IMR-90 (cell line): ENCODE data around the gene OSBP2. TPM values are rescaled to one million over a fixed set of nuclear protein-coding genes. Genes with fewer than 3 reads are reported as not detected.

Experiments
- ATAC-seq: fragments of 200-7000 bp; cut with Tn5 transposase; 2 replicates; pipeline ENCODE4 v1.9.1; 2020; ENCODE audit warnings: low read depth, mild to moderate bottlenecking, moderate library complexity
- BruUV-seq: library from RNA; stranded (reverse); fragments of 400-500 nt; replicated peaks from 2 replicates; lab custom pipeline; 2021; lab: Mats Ljungman, UMichigan
- CTCF ChIA-PET: fragments of 300-600 bp; formaldehyde crosslinking; extraction: SDS; loops from one replicate; lab custom pipeline; 2021; ENCODE audit warnings: antibody characterized with exemption; lab: Yijun Ruan, JAX
- POLR2A ChIA-PET: fragments of 300-600 bp; sonication (Branson Sonifier 250); formaldehyde crosslinking; loops from one replicate; lab custom pipeline; 2022; ENCODE audit warnings: antibody characterized with exemption; ENCODE audit not compliant: unreplicated experiment; lab: Charles Lee
- DNase-seq: peaks from one replicate; pipeline ENCODE4 v3.0.0; 2013
- H2AFZ ChIP-seq: replicated peaks from 2 replicates; pipeline ENCODE3; 2013; ENCODE audit warnings: low read length, mild to moderate bottlenecking; ENCODE audit not compliant: poor library complexity
- H2AK5ac ChIP-seq: 2 replicates; pipeline ENCODE4 v1.6.1; 2013; ENCODE audit warnings: low read depth, low read length, inconsistent platforms
- H2AK9ac ChIP-seq: replicated peaks from 2 replicates; pipeline ENCODE3; 2013; ENCODE audit warnings: mild to moderate bottlenecking, low read depth, low read length, moderate library complexity; ENCODE audit not compliant: poor library complexity
- H2BK120ac ChIP-seq: 2 replicates; pipeline ENCODE4 v1.6.1; 2013; ENCODE audit warnings: low read depth, low read length, inconsistent platforms
- H2BK15ac ChIP-seq: 3 replicates; pipeline ENCODE4 v1.6.1; 2013; ENCODE audit warnings: low read depth, low read length, inconsistent platforms
- H2BK20ac ChIP-seq: 2 replicates; pipeline ENCODE4 v1.6.1; 2013; ENCODE audit warnings: low read depth, mild to moderate bottlenecking, inconsistent platforms, low read length, moderate library complexity
- H2BK5ac ChIP-seq: 2 replicates; pipeline ENCODE4 v1.6.1; 2013; ENCODE audit warnings: mild to moderate bottlenecking, low read depth, low read length, inconsistent platforms; ENCODE audit not compliant: poor library complexity, severe bottlenecking
- H3K14ac ChIP-seq: replicated peaks from 2 replicates; pipeline ENCODE4 v1.6.1; 2013; ENCODE audit warnings: low read depth, low read length, inconsistent platforms
- H3K18ac ChIP-seq: 2 replicates; pipeline ENCODE4 v1.6.1; 2013; ENCODE audit warnings: low read depth, low read length, control low read depth
- H3K23ac ChIP-seq: 2 replicates; pipeline ENCODE4 v1.6.1; 2013; ENCODE audit warnings: low read depth, low read length, inconsistent platforms
- H3K27ac ChIP-seq: 2 replicates; pipeline ENCODE4 v1.5.1; 2013; ENCODE audit warnings: mild to moderate bottlenecking, control low read depth, low read length; ENCODE audit not compliant: insufficient read depth
- H3K27me3 ChIP-seq: 2 replicates; pipeline ENCODE4 v1.6.1; 2013; ENCODE audit warnings: low read length; ENCODE audit not compliant: control insufficient read depth, insufficient read depth
- H3K36me3 ChIP-seq: 2 replicates; pipeline ENCODE4 v1.6.1; 2013; ENCODE audit warnings: low read length, mixed read lengths; ENCODE audit not compliant: control insufficient read depth, insufficient read depth
- H3K4ac ChIP-seq: 2 replicates; pipeline ENCODE4 v1.6.1; 2013; ENCODE audit warnings: low read depth, low read length, inconsistent platforms
- H3K4me1 ChIP-seq: 2 replicates; pipeline ENCODE4 v1.6.1; 2013; ENCODE audit warnings: low read length, mixed read lengths; ENCODE audit not compliant: control insufficient read depth, insufficient read depth
- H3K4me2 ChIP-seq: 2 replicates; pipeline ENCODE4 v1.6.1; 2013; ENCODE audit warnings: low read depth, mild to moderate bottlenecking, control low read depth, low read length, moderate library complexity
- H3K4me3 ChIP-seq: 2 replicates; pipeline ENCODE4 v1.5.1; 2013; ENCODE audit warnings: low read depth, mild to moderate bottlenecking, control low read depth, low read length, moderate library complexity; ENCODE audit not compliant: insufficient read depth
- H3K56ac ChIP-seq: 2 replicates; pipeline ENCODE4 v1.6.1; 2013; ENCODE audit warnings: low read length, inconsistent platforms; ENCODE audit not compliant: insufficient read depth; ENCODE audit errors: extremely low read depth
- H3K79me1 ChIP-seq, 2 experiments: 2 replicates each; pipeline ENCODE4 v1.6.1; 2013; ENCODE audit warnings: low read length in 2 of 2, inconsistent platforms in 1 of 2, low read depth in 1 of 2
- H3K9ac ChIP-seq: 2 replicates; pipeline ENCODE4 v1.6.1; 2013; ENCODE audit warnings: low read depth, low read length, control low read depth
- H3K9me1 ChIP-seq: 2 replicates; pipeline ENCODE4 v1.6.1; 2013; ENCODE audit warnings: low read length, inconsistent platforms; ENCODE audit not compliant: insufficient read depth
- H3K9me3 ChIP-seq: 2 replicates; pipeline ENCODE4 v1.6.1; 2013; ENCODE audit warnings: low read length; ENCODE audit not compliant: control insufficient read depth, insufficient read depth
- H4K20me1 ChIP-seq: 2 replicates; pipeline ENCODE4 v1.6.1; 2013; ENCODE audit warnings: low read length, inconsistent platforms; ENCODE audit not compliant: insufficient read depth
- H4K5ac ChIP-seq: 2 replicates; pipeline ENCODE4 v1.6.1; 2013; ENCODE audit warnings: mild to moderate bottlenecking, low read depth, low read length, control low read depth
- H4K8ac ChIP-seq, 2 experiments: 2 replicates each; pipeline ENCODE4 v1.6.1; 2013; ENCODE audit warnings: low read depth in 2 of 2, low read length in 2 of 2, control low read depth in 1 of 2, inconsistent platforms in 1 of 2
- H4K91ac ChIP-seq: 2 replicates; pipeline ENCODE4 v1.6.1; 2013; ENCODE audit warnings: low read depth, low read length, inconsistent platforms; ENCODE audit not compliant: insufficient read depth
- NFE2L2 ChIP-seq: fragments of 150-350 bp; IDR thresholded peaks from 2 replicates; pipeline ENCODE4 v1.6.1; 2016; ENCODE audit warnings: low read depth, mild to moderate bottlenecking, low read length
- POLR2A ChIP-seq: IDR thresholded peaks from 2 replicates; pipeline ENCODE4 v1.6.1; 2012; ENCODE audit warnings: mild to moderate bottlenecking, low read depth, low read length
- WGBS, 2 experiments: methylation state at CpG; one replicate each; pipeline versions ENCODE4 v1.1.5 to v1.1.7; 2013; ENCODE audit warnings: missing lambda C conversion rate in 2 of 2; ENCODE audit not compliant: insufficient read length in 1 of 2; ENCODE audit errors: extremely low coverage in 2 of 2; 5-methylcytosine and 5-hydroxymethylcytosine counted together
- dilution Hi-C: fragments of 300-500 bp; cut with HindIII; formaldehyde crosslinking; loops from one replicate; pipeline ENCODE4 v1.14.3; 2018; ENCODE audit warnings: low sequenced_read_pairs; ENCODE audit not compliant: unreplicated experiment
- in situ Hi-C: fragments of 300-500 bp; cut with MboI; formaldehyde crosslinking; loops from 3 replicates; pipeline ENCODE4 v1.14.3; 2019; ENCODE audit warnings: low sequenced_read_pairs, inconsistent platforms, mixed read lengths
- intact Hi-C: fragments of 100-400 bp; cut with micrococcal nuclease; formaldehyde crosslinking; loops from 2 replicates; pipeline ENCODE4 v1.10.0; 2022
- polyA plus RNA-seq, 3 experiments: library from polyadenylated mRNA; depleted of rRNA; stranded (reverse); fragments of >200 nt; gene quantifications; 2 replicates each; pipeline ENCODE4 v1.2.3, GENCODE V29; 2012; ENCODE audit warnings: low replicate concordance in 1 of 3
- total RNA-seq: library from RNA; depleted of rRNA; stranded (reverse); fragments of >200 nt; gene quantifications from 2 replicates; pipeline ENCODE4 v1.2.3, GENCODE V29; 2012
- TF ChIP-seq, protein P1 (sequence below): conservative IDR thresholded peaks from 2 replicates; pipeline ENCODE4 v1.5.1; 2012; ENCODE audit warnings: mild to moderate bottlenecking, low read depth, low read length, improper control_type of control experiment
- TF ChIP-seq, protein P2 (sequence below): fragments of 150-350 bp; IDR thresholded peaks from 2 replicates; pipeline ENCODE4 v1.6.1; 2016; ENCODE audit warnings: low read depth, mild to moderate bottlenecking, low read length, moderate library complexity, borderline replicate concordance
- TF ChIP-seq, protein P3 (sequence below): fragments of 150-350 bp; IDR thresholded peaks from 2 replicates; pipeline ENCODE4 v1.6.1; 2017; ENCODE audit warnings: mild to moderate bottlenecking, antibody characterized with exemption, low read length, low read depth

OSBP2 gene
- total and polyA plus RNA-seq, 2 of the 4 experiments (the other 2 are of a cell fraction), result 1.8 to 2.2 TPM

DNA sequence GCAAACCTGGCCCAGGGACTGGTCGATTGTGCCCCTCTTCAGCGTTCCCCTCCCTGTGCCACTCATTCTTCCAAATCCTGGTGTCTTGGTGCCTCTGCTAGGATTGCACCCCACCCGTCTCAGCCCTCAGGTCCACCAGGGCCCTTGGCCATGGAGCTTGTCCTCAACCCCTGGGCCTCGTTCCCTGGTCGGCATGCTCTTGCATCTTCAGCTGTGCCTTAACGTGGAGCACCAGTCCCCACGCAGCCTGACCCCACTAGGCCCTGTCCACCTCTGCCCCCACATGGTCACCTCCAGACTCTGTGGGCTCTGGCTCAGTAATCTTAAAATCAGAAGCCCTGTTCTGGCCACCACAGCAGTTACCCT, 61.1 kb downstream of the OSBP2 start:
- no peak for DNase-seq
- dilution Hi-C loops, result no loop called here
- Histone ChIP-seq H3K9me3 (no peaks in the 10 kb centered on the region), H3K23ac (no peak overlapping the region), H4K8ac (no peak overlapping the region), H3K79me1 (no peaks in the 10 kb centered on the region), H3K4me2 (no peak overlapping the region), H4K91ac (no peak overlapping the region), H4K5ac (no peak overlapping the region), H3K4me1 (peaks cover 2% of the 10 kb centered on the region; the same call in 1 of the 2 replicates), H2AK9ac (peak overlapping the region; percentile 2), H3K27ac (no peak overlapping the region), H3K14ac (no peak overlapping the region), H3K27me3 (no peaks in the 10 kb centered on the region), H3K4ac (no peak overlapping the region), H2BK120ac (no peak overlapping the region), H2BK20ac (no peak overlapping the region), H3K56ac (no peak overlapping the region), H3K9ac (no peak overlapping the region), H3K9me1 (no peaks in the 10 kb centered on the region; the same call in 1 of the 2 replicates), H4K20me1 (no peaks in the 10 kb centered on the region), H3K36me3 (no peaks in the 10 kb centered on the region), H2BK15ac (no peak overlapping the region), H2AK5ac (no peak overlapping the region), H3K4me3 (no peak overlapping the region), H3K18ac (no peak overlapping the region), H2AFZ (no peak overlapping the region), H2BK5ac (no peak overlapping the region)
- intact Hi-C loops, result loop anchor here (1.0 kb wide), 1 partner anchor 121 kb away; no protein-coding TSS in a partner anchor
- ChIA-PET CTCF (interaction anchor here (1.3 to 3.6 kb wide), 2 partner anchors 89 to 121 kb away, joined by 4 to 45 read pairs; partner anchors contain the start of gene SLC35E4), POLR2A (interaction anchor here (1.6 kb wide), 1 partner anchor 121 kb away, joined by 7 read pairs; the partner anchor contains the start of gene SLC35E4)
- no peak for TF ChIP-seq POLR2A
- TF ChIP-seq, protein P1, sequence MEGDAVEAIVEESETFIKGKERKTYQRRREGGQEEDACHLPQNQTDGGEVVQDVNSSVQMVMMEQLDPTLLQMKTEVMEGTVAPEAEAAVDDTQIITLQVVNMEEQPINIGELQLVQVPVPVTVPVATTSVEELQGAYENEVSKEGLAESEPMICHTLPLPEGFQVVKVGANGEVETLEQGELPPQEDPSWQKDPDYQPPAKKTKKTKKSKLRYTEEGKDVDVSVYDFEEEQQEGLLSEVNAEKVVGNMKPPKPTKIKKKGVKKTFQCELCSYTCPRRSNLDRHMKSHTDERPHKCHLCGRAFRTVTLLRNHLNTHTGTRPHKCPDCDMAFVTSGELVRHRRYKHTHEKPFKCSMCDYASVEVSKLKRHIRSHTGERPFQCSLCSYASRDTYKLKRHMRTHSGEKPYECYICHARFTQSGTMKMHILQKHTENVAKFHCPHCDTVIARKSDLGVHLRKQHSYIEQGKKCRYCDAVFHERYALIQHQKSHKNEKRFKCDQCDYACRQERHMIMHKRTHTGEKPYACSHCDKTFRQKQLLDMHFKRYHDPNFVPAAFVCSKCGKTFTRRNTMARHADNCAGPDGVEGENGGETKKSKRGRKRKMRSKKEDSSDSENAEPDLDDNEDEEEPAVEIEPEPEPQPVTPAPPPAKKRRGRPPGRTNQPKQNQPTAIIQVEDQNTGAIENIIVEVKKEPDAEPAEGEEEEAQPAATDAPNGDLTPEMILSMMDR, result no peak
- TF ChIP-seq, protein P2, sequence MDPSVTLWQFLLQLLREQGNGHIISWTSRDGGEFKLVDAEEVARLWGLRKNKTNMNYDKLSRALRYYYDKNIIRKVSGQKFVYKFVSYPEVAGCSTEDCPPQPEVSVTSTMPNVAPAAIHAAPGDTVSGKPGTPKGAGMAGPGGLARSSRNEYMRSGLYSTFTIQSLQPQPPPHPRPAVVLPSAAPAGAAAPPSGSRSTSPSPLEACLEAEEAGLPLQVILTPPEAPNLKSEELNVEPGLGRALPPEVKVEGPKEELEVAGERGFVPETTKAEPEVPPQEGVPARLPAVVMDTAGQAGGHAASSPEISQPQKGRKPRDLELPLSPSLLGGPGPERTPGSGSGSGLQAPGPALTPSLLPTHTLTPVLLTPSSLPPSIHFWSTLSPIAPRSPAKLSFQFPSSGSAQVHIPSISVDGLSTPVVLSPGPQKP, result no peak
- TF ChIP-seq, protein P3, sequence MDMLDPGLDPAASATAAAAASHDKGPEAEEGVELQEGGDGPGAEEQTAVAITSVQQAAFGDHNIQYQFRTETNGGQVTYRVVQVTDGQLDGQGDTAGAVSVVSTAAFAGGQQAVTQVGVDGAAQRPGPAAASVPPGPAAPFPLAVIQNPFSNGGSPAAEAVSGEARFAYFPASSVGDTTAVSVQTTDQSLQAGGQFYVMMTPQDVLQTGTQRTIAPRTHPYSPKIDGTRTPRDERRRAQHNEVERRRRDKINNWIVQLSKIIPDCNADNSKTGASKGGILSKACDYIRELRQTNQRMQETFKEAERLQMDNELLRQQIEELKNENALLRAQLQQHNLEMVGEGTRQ, result no peak
- TF ChIP-seq NFE2L2, result no peak
- in situ Hi-C loops, result loop anchor here (5.0 kb wide), 1 partner anchor 123 kb away; no protein-coding TSS in a partner anchor
- BruUV-seq, result no TSS peak
- 64% methylated on average over 4 of the region's 7 CpGs; no CpG with 5 or more reads in 1 of the 2 experiments for WGBS, 2 experiments
- ATAC-seq, result no peak
